Fibroblast of the aortic adventitia (primary cell): Measurements from ENCODE around the gene TMCC2. TPM values are rescaled to one million over a fixed set of nuclear protein-coding genes. Genes with fewer than 3 reads are reported as not detected.

Experiments
- DNase-seq: peaks from one replicate; pipeline ENCODE4 v3.0.0-alpha.2; 2010; ENCODE audit warnings: low read depth
- H3K4me3 ChIP-seq: 2 replicates; pipeline ENCODE4 v1.5.1; 2011; ENCODE audit warnings: low read depth, mild to moderate bottlenecking, control low read depth, low read length, moderate library complexity
- CTCF ChIP-seq: IDR thresholded peaks from 2 replicates; pipeline ENCODE4 v1.5.1; 2011; ENCODE audit warnings: mild to moderate bottlenecking, low read length, control low read depth, inconsistent platforms; ENCODE audit not compliant: insufficient read depth
- total RNA-seq: library from RNA; depleted of rRNA; stranded (reverse); fragments of >200 nt; gene quantifications from 2 replicates; pipeline ENCODE4 v1.2.3, GENCODE V29; 2012; ENCODE audit warnings: low replicate concordance

TMCC2 gene
- total RNA-seq, 1 donor, result 2.5 TPM

GRCh38 chr1:205244384-205244783 is 16.6 kb downstream of the TMCC2 start:
- no peak for DNase-seq
- no peak for TF ChIP-seq CTCF

DNA sequence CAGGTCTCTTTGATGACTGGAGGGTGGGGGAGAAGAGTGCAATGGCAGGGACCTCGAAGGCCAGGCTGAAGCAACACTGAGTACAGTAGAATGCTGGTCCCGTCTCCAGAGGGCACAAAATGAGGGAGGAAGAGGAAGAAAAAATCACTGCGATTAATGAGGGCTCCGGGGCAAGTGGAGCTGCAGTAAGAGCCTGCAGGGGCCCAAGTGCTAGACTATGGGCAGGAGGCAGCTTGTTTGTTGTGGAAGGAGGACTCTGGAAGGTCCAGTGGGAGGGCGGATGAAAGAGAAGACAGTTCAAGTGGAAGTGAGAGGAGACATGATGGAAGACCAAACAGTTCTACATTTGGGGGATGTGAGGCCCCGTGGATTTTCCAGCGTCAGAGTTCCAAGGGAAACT is 17.4 kb downstream of the TMCC2 start:
- DNase-seq, result no peak
- TF ChIP-seq CTCF, result no peak
- H3K4me3 ChIP-seq, result no peak overlapping the region

More at GRCh38 chr1:205244384-205244783, 16.6 kb downstream of the TMCC2 start:
- H3K4me3 ChIP-seq, result no peak overlapping the region

GRCh38 chr1:205246351-205247119 is 18.8 kb downstream of the TMCC2 start:
- no peak overlapping the region for H3K4me3 ChIP-seq
- no peak for TF ChIP-seq CTCF
- no peak for DNase-seq

GRCh38 chr1:205247130-205247921 is 19.6 kb downstream of the TMCC2 start:
- peak; percentile 68 for DNase-seq
- H3K4me3 ChIP-seq, result no peak overlapping the region
- TF ChIP-seq CTCF, result no peak

DNA sequence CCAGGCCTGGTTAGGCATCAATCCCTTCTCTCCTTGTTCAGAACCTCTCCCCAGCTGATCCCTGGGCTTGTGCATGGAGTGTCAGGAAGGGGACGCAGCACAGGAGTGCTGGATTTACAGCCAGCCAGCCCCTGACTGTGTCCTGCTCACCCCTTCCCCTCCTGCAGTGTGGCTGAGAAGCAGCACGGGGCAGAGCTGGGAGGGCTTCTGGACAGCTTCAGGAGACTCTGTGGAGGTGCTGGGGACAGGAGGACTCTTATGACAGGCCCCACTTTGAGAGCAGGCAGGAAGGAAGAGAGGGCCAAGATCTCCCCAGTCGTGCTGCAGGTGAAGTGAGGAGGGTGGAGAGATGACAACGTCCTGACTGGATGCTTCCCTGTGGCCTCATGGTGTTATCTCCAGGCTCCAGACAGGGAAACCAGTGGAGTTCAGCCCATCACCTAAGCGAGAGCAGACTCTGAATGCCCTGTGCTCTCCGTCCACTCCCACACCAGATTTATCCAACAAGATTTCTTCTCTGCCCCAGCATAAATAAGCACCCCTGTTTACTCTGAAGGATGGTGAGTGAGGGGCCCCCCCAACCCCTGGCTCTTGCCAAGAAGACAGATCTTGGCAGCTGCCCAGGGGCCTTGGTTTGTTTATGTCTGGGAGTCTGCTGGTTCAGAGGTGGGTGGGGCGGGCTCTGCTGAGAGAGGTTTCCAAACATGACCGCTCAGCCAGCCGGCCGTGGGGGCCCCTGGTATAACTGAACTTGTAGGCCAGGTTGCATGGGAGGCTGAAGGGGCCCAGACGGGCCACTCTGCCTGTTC is 21.3 kb downstream of the TMCC2 start:
- no peak overlapping the region for H3K4me3 ChIP-seq
- peak; percentile 72 for DNase-seq
- no peak for TF ChIP-seq CTCF

DNA sequence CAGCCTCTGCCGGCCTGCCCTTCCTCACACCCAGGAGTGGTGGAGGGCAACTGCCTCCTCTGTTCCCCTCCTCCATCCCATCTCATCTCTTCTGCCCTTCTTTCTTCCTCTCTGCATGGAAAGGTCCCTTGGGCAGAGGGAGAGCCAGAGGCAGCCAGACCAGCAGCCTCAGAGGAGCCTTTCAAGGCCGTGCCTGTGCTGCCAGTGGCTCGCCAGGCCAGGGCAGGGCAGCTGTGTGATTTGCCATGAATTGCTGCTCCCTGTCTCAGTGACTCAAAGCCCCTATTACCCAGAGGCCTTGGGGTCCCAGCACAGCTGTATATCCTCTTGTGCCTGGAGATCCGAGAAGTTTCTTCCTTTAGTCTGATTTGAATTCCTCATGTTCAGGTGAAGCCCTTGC is 21.9 kb downstream of the TMCC2 start:
- H3K4me3 ChIP-seq, result no peak overlapping the region
- no peak for DNase-seq
- no peak for TF ChIP-seq CTCF
